ENCODE data around the gene S100A5.

Gene S100A5

DNA sequence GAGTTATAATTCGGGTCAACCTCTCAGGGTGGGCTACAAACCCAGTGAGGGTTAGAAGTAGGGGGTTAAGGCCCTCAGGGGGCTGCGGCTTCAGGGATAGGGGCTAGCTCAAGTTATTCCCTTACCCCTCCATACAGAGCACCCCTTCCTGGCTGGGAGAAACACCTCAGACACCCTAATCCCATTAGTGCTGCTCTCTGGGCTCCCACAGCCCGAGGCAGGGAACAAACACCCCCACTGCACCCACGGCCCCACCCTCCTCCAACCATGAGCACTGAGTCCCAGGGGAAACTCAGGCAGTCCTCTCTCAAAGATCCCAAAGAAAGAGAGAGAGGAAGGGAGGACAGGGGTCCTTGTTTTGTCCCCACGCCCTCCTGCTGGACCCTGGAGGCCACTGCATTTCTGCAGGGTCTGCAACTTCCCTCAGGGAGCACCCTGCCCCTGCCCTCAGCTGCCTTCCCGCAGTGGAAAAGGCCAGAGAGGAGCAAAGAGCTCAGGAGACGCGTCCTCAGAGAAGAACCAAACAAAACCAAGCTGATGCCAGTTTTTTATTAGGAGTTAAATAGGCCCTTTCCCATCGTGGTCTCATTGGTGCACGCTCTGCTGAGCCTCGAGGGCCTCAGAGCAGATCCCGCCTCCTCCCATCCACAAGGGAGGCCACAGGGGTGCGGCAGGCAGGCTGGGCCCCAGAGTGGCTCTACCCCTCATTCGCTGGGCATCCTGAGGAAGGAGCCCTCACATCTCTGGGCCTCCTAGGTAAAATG is 6.2 kb upstream of the S100A5 start:
- DNase-seq: no peak

DNA sequence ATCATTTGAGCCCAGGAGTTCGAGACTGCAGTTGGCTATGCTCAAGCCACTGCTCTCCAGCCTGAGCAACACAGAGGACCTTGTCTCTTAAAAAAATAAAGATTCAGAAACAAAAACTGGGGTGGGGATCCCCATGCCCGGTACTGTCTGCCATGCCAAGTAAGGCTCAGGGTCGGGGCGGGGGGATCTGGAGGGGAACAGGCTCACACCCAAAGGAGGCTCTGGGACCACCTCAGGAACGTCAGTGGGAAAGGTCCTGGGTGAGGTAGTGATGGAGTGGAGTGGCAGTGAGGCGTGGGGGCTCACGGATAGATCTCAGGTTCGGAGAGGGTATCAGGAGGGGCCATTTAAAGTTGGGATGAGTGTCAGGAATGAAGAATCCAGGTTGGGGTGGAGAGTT is 5.6 kb upstream of the S100A5 start:
- DNase-seq: no peak

DNA sequence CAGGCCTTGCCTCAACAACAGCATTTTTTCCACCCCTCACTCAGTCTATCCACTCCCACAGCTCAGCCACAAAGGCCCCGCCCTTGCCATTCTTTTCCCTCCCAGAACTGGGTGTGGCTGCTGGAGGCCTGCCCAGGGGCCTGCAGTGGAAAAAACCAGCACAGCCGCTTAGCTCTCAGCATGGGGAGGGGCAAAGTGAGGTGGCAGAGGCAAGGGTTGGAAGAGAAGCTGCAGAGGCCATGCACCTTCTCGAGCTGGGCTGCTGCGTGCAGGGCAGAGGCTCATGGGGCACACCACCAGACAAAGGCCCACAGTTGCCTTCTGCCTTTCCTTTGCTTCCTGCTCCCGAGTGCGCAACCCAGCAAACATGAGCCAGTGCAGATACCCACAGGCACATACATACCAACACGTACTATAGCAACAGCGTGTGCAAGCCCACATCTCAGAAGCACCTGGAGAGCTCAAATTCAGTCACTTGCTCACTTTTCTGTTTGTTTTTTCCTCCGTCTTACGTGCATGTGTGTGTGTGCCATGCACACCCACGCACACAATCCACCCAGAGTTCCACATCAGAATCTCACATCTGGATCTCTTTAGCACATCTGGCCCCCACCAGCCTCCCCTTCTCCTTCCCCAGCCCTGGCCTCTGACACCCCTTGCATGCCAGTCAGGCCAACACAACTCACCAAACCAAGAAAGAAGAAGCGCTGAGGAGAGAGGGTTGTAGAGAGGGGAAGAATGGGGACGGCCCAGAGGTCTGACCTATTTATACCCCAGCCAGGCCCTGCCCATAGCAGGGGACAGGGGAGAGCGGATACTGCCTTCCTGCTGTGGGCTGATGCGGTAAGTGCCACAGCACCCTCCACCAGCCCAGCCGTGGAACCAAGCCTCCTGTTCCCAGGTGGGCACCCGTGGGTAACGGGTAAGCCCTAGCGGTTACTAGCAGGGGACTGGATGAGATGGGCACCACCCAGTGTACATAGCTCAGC is 4.6 kb upstream of the S100A5 start, which contains the start of gene S100A4:
S100A4 (minus strand) TSS at position 740 of the 989 bp plus-strand sequence. CDS start 1,012 bp downstream, outside the sequence.
- DNase-seq: peak; percentile 97

DNA sequence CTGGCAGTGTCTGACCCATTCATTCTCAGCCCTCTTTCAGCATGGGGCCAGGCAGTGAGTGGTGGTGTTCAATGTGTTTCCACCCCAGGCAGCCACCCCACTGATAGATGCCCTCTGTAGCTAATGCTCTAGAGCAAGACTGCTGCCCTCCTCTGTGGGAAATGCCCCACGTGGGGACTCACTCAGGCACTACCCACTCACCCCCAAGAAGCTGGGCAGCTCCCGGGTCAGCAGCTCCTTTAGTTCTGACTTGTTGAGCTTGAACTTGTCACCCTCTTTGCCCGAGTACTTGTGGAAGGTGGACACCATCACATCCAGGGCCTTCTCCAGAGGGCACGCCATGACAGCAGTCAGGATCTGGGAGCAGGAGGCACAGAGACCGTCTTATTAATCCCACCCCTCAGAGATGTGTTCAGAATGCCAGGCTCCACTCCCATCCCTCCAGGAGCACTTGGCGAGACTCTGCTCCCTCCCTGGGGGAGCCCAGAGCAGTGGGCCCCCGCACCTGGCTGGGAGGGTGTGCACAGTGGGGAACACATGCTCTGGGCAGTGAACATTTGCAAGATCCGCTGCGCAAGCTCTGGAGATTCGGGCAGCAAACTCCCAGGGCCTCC is 3.8 kb upstream of the S100A5 start:
- DNase-seq: no peak

DNA sequence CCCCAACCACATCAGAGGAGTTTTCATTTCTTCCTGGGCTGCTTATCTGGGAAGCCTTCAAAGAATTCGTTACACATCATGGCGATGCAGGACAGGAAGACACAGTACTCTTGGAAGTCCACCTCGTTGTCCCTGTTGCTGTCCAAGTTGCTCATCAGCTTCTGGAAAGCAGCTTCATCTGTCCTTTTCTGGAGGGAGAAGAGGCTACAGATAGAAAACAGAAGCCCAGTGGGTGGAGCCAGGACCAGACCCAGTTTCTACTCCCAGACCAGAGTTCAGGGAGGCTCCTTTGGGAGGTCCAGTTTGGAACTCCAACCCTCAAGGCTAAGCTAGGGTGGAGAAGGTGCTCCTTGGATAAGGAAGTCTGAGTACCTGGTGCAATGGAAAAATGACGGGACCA is 3.0 kb upstream of the S100A5 start:
- DNase-seq: no peak

DNA sequence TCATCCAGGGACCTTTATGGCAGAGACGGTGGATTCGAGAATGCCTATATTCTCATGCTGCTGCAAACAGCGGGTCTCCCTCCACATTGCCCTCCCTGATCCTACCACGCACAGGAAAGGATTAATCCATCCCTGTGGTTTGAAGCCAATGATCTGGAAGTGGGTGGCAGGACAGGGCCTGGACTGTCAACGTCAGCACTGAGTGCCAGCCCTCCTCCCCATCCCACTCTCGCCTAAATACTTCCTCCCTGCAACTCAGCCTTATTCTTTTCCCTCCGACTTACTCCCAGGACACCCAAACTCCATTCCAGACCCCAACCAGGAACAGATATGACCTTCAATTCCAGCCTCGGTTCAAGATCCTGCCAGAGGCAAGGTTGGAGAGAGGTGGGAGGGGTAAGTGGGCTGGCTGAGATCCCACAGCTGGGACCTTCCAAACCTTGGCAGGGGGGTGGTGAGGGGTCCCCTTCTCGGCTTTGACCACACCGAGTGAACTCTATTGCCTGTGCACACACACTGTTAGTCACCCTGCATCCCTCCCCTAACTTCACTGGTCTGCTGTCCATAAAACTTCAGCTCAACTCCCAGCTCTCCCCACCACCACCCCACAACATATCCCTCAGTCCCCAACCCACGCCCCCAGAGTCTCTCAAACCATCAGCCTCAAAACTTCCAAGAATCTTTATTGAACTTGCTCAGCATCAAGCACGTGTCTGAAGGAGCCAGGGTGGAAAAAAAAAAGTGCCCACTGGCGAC is 2.4 kb upstream of the S100A5 start:
- DNase-seq: no peak

DNA sequence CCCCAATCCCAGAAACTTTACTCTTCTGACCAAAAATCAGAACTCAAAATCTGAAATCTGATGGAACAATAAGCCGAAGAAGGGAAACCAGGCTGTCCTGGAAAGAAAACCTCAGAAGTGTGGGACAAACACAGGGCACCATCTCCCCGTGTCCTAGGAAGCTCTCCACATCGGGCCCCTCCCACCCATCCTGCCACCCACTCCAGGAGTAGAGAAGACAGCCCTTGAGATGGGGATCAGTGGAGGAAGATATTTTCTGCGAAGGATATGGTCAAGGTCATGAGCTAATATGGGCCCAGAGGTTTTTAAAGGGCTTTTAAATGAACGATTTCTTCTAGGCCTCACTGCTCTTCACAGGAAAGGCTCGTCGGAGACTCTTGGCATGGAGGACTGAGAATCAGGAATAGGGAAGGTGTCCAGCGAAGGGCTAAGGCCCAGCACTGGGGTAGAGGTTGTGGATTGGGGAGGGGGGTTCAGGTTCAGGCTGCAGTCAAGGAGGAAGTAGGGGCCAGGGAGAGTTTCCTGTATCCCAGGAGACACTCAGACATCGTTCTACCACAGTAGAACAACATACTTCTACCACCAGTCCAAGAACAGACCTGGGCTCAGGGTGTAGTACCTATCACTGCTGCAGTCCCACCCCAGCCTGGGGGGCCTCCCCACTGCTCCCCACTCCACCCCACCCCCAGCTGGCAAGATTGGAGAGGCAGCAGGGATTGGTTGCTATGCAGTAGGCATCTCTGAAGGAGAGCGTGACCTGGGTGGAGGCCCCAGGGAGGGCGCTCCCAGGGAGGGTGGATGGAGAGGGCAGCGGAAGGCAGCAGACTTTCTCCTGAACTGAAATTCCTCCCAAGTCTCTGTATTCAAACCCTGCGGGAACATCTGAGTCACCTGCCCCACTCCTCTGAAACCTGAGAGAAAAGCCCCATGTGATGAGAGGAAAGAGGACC is 1.2 kb upstream of the S100A5 start:
- DNase-seq: no peak

DNA sequence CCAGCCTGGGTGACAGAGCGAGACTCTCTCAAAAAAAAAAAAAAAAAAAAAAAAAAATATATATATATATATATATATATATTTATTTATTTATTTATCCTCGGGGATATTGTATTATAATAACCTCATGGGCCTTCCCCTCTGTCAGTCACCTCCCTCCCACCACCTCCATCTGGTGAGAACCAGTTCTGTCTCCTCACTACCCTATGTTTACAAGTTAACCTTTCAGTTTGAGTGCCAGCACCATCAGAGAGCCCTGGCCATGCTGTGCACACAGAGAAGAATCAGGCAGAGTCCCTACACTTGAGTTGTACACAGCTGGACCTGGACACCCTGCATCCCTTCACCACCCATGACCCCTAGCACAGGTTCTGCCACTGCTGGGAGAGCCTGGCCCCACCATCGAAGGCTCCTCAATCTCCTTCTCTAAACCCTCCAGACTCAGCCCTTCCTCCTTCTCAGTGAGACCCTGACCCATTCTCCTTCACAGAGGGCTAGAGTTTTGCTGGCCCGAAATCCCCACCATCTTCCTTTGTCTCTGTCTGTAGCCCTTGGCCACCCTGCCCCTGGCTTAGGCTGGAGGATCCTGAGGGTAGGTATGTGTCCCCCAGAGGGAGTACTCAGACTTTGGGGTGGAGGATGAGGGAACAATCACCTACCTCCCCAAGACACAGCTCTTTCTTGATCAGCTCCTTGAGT is 1.2 kb downstream of the S100A5 start:
- DNase-seq: no peak

DNA sequence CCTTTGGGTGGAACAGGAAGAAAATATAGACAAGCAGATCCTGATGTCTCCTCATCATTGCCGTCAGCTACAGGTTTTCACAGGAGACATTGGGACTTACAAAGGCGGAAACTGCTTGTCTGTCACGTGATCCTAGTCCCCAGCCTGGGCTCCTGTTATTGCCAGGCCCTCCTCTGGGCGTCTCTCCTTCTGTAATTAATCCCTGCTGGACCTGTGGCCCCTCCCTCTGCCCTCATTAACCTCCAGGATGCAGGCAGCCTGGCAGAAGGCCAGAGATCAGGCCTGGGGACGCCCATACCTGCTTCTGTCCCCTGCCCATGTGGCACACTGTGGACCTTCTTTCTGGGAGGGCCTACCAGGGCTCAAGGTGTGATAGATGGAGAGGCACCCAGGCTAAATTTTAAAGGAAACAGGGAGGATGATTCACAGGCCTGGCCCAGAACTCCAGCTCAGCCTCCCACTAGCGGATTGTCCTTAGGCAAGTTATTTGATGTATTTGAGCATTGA is 2.4 kb downstream of the S100A5 start:
- peak; percentile 81 for DNase-seq

DNA sequence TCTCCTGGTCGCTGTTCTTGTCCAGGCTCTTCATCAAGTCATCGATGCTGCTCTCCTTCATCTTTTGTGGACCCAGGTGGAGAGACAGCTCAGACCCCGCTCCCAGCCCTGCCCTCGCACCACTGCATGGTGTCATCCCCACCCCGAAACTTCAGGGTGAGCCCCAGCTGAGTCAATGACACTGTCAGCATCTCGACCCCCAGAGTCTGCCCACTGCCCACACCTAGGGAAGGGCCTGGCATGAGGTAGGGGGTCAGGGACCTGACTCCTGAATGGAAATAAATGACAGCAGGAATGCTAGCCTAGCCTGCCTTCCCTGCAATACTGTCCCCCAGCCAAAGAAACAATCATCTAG is 3.4 kb downstream of the S100A5 start:
- DNase-seq: no peak

DNA sequence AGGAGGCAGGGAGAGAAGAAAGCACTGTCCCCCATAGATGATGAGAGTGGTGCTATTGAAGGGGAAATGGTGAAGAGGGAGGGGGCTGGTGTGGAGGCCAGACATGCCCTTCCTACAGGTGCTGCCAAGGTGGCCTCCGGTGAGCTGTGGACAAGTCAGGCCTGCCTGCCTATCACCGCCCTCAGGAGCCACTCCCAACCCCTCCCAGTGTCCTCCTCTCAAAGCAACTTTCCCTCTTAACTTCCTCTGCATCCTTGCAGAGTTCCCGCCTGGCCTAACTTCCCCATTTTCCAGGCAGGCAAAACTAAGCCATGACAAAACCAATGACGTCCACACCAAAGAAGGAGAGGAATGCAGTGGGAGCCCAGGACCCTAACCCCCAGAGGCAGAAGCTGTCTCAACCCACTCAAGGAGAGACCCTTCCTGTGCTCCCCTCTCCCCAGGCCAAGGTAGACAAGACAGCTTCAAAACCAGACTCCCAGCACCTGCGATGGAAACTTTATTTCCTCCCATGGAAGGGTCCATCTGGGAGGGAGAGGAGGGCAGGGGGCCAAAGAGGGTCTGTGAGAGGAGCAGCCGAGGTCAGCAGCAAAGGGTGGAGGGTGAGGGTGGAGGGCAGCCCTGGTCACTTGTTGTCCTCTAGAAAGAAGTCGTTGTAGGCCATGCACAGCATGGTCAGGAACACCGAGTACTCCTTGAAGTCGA is 3.9 kb downstream of the S100A5 start:
- no peak for DNase-seq

DNA sequence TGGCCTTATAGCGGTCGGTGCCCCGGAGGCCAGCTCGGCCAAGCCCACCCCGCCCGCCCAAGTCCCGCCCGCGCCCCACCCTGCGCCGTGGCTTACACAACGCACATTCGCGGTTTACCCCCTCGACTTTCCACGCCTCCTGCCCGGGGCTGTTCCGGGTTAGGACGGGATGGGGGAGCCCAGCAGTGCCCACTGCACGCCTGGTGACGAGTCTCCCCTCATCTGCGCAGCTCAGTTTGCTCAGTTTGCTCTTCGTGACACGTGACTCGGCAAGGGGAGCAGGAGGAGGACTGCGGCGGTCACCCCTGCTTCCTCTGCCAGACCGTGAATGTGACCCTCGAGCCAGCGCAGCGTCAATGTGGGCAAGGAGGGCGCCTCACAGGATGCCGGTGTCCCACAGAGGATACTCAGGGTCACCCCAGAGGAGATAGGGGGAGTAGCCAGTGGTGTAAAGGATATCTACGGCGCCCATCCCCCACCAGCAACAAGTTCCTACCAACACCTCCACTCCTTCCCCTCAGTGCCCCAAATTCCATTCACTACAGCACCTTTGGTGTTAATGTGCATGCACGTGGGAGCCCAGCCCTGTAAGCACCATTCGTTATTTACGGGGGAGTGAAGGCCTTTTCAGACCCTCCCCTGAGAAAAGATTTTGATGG is 4.6 kb downstream of the S100A5 start:
- peak; percentile 80 for DNase-seq

DNA sequence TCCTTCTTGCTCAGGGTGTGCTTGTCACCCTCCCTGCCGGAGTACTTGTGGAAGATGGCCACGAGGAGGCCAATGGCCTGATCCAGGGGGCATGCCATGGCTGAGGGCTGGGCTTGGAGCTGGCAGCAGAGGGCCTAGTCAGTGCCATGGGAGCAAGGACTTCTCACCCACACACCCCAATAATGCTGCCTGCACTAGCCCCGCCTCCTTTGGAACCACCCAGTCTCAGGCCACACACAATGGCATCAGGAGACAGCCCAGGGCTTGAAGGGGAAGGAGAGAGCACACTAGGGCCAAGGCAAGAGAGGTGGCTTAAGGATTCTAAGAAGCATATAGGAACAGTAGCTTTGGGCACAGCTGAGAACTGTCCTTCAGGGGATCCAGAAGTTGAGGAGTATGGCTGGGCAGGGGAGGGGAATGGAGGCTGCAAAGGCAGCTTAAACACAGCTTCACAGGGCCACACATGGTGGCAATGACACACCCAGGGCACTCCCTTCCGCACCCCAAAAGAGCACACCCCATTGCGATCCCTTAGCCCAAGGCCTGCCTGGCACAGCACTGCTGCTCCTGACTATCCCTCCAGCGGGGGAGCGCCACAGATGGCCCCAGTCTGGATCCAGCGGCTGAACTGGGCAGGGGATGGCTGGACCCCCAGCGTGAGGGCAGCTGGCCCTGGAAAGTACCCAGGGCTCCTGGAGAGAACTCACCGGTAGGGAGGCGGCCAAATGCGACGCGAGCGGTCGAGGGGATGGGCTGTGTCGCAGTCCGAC is 5.3 kb downstream of the S100A5 start, which contains the start of gene S100A6:
S100A6 (minus strand) TSS at position 750 of the 770 bp plus-strand sequence; CDS start at position 98, 652 bp downstream.
- no peak for DNase-seq

DNA sequence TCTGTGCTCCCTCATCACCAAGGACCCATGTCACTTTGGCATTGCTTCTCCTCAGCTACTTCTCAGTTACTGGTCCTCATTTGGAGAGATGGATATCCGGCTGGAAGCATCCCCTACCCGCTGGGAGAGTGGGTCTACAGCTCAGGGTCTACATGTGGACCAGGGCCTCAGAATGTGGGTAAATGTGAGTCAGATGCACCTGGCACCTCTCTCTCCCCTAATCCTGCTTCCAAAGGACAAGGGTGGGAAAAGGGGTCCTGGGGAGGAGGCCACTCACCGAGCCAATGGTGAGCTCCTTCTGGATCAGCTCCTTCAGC is 5.9 kb downstream of the S100A5 start:
- DNase-seq: no peak

DNA sequence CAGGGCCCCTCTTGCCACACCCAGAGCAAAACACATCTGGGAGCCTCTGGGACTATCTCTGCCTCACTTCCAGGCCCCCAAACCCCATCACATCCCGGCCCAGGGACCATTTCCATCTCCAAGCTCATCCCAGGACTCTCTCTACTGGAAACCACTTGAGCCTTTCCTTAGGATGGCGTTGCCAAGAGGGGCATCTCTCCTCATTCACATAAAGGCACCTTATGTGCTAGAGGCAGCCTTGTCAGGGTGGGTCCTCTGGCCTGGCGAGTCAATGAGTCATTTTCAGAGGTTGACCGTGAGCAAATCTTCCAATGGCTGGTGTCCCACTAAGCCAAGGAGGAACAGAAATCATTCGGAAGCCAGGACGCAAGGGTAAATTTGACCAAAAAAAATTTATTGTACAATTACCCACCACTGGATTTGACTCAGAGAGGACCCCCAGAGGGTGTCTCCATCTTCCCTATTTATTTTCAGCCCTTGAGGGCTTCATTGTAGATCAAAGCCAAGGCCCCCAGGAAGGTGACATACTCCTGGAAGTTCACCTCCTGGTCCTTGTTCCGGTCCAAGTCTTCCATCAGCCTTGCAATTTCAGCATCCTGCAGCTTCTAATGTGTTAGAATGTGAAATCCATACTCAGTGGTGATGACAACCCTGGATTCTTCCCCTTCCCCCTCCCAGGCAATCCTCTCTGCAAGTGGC is 6.4 kb downstream of the S100A5 start:
- DNase-seq: no peak

DNA sequence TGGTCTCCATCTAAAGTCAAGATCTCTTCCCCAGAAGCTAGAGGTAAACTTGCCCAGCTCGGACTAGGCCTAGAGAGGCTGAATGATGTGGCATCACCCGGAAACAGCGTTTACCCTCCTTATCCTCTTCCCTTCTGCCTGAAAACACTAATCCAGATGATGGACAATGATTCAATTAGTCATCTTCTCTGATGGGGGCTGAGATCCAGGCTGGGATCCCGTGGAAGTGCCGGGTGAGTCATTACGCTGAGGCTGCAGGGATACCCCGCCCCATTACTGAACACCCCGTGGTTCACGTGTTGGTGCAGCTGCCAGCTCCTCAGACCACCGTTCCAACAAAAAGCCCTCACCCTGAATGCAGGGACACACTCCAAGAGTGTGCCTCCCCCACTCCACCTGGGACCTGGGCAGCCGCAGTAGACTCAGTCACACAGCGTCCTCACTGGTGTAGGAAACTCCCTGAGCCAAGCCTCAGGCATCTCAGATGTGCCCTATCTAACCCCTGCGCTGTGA is 7.0 kb downstream of the S100A5 start:
- DNase-seq: peak; percentile 71

DNA sequence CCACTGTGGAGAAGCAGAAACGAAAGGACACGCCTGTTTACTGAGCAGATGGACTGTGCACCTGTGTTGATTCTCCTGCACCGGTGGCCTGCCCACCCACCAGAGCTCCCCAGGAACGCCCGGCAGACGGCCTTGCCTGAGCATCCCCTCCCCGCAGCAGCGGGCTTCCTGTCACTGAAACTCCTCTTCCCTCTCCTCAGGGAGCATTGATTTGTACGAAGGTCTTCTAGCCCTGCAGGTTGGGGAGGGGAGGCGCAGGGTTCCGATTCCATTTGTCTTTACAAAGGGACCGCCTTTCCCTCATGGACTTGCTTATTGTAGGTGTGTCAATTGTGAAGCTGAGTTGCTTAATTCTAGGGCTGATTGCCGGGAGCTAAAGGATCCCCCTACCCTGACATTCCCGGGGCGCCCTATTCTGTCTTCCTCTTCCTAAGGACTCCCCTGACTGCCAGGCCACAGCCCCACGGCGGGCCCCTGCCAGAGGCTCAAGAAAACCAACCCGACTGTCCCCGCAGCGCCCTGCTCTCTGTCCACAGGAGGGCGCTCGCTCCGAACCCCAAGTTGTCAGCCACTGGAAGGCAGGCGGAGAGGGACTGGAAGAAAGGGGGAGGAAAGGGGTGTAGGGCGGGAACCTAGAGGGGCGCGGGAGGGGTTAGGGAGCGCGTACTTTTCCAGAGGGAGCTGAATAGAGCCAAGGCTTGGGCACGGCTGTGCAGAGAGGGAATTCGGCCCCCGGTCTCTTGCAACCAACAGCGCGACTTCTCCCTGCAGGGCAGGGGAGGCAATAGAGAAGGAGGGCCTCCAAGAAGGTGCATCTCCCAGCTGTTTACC is 7.8 kb downstream of the S100A5 start:
- peak; percentile 89 for DNase-seq

Measured in SHP77 treated with DMSO at 0.1 percent for 48 hours (cell line).